GM21619 (cell line): Measurements from ENCODE around the gene ABCA8.

Experiments used
- ATAC-seq: cut with Tn5 transposase; IDR thresholded peaks from one replicate; pipeline ENCODE4 v1.9.1; 2021; ENCODE audit not compliant: unreplicated experiment

The ABCA8 gene

GRCh38 chr17:68870161-68870826 is 84.9 kb downstream of the ABCA8 start:
- no peak for ATAC-seq

DNA sequence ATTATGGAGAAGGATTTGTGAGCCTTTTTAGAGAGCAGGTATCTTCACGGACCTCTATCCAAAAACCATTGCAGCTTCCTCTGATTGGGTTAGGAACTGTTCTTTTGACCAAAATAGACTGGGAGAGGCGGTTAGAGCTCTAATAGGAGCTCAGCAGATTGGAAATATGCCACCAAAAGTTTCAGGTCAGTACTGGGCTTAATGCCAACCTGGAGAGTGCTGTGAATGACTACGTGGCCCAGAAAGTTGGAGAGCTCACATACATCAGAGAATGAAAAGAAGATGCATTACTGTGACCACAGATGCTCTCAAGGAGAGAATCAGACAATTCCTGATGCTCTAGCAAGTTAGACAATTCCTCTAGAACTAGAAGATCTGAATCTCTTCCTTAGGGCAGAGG is 86.5 kb downstream of the ABCA8 start:
- no peak for ATAC-seq

DNA sequence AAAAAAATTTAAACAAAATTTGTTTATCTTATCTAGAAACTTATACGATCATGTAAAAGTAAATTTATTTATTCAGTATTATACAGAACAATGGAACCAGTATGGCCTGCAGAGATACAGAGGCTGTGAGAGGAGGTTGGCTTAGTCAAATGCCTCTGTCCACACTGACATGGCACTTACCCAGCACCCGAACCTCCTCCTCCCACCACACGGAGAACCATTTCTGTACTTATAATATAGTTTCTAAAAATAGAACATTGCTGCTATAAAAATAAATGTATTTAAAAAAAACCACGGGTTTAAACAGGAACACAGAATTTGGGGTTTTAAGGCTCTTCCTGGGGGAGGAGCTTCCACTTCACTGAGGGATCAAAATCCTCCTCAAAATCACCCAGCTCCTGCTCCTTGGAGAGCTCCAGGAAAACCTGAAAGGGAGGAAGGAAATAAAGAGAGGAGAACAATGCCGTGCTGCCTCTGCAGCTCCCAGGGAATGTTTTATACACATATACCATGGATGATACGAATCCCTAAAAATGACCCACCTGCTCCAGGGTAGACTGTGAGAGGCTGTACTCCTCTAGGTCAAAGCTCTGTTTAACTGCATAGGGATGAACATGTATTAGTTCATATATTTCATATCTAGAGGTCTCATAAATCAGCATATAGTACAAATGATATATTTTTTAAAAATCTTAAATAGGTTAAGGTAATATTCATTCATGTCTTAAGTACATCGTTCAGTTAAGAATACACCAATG is 87.3 kb downstream of the ABCA8 start:
- ATAC-seq: no peak

DNA sequence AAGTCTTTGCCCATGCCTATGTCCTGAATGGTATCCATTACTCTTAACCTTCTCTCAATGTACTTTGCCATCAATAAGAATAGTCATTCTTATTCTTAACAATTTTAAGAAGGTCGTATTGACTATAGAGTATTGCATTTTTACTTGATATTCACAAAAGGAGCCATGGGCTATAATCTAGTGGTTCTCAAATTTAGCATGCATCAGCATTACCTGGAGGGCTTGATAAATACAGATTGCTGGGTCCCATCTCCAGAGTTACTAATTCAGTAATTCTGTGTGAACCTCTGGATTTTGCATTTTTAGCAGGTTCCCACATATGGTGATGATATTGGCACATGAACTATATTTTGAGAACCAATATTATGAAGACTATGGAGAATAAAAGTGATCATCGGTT is 89.6 kb downstream of the ABCA8 start:
- ATAC-seq: no peak

DNA sequence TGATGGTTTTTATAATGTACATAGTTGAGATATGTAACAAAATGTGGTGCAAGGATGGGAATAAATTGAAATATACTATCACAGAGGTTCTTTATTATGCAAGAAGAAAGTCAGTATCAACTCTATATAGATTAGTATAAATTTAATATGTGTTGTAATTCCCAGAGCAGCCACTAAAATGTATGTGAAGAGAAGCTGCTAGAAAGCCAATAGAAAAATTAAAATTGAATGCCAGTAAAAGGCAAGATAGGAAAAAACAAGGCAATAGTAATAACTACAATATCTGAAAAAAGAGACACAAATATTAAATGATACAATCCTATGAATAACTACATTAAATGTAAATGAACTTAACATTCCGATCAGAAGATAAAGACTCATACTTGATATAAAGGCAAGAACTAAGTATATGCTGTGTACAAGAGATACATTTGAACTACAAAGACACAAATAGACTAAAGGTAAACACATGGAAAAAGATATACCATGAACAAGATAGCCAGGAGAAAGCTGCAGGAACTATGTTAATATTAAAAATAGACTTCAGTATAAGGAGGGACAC is 92.0 kb downstream of the ABCA8 start:
- no peak for ATAC-seq

DNA sequence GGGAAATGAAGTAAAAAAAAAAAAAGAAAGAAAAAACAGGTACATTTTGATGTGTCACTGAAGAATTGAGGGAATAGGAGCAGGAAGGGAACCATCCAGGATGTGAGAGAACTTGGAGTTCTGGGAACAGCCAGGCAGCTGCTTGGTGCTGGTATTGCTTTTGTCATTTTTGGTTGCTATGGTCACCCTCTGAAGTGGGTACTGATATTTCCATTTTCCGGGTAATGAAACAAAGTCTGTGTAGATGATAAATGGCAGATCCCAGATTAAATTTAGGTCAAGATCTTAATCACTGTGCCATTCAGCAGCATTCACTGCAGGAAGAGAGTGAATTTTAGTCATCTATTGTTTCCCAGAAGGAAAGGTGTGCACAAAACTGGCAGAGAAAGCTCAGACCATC is 93.6 kb downstream of the ABCA8 start:
- ATAC-seq: no peak

DNA sequence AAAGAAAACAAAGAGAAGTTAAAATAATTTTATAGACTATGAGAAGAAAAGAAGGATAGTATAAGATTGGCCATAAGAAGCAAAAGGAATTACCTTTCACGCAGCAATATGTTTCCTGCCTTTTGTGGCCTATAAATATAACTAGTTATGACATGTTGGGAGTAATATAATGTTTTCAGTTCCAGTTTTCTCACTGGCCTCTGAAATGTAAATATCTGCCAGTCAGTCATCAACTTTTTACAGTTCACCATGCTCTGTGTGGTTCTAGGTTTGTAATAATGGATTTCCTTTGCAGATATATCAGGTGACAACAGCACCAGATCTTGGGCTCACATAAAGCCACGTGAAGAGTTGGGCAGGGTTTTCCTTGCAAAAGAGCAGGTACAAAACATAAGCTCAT is 94.3 kb downstream of the ABCA8 start:
- no peak for ATAC-seq

DNA sequence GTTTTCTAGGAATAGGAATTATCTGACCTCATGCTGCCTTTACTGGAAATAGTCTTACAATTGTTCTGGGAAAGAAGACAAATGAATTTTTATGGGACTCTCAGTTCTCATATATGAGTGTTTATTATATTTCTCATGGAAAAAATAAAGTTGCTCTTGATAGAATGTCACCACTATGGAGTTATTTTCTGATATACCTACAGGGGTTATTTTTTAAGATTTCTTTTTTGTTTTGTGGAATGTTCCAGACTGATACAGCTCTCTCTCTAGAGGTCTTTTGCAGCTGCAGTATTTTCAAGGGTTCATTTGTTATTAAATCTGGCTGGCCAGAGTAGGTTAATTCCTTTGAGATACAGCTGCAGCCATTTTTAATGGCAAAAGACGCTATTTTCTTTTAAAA is 100.7 kb downstream of the ABCA8 start:
- ATAC-seq: no peak

- ATAC-seq: no peak
Measured at GRCh38 chr17:68853439-68853838, 101.8 kb downstream of the ABCA8 start.

DNA sequence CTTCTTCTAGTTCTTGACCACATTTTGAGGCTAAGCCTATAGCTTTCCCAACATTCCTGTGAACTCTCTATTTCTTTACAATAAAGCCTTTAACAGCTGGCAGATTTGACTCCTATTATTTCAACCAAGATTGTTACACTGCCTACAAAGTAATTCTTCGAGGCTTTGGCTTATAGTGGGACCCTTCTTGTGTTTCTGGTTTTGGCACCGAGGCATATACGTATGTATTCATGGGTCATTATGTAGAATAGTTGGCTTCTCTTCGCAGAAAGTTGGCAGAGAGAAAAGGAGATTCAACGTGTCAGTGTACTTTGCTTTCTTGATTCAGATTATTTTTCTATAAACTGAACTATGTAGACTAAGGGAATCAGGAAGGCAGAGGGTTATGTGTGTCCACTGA is 102.2 kb downstream of the ABCA8 start:
- no peak for ATAC-seq

DNA sequence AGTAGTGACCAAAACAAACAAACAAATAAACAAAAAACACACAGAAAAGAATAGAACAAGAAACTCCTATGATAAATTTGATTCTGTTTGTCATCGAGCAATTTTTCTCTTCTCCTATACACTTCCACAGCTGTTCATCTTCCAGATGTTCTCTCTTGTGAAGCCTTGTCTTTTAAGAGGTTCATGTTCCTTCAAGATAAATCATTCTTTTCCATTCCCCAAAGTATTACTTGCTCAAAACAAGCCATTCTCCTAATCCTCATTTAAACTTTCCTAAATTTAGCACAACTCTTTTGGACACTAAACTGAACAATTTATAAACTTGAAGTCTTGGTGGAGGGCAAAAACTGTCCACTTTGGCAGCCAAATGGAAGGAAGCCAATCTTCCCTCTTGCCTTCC is 103.3 kb downstream of the ABCA8 start:
- ATAC-seq: no peak

DNA sequence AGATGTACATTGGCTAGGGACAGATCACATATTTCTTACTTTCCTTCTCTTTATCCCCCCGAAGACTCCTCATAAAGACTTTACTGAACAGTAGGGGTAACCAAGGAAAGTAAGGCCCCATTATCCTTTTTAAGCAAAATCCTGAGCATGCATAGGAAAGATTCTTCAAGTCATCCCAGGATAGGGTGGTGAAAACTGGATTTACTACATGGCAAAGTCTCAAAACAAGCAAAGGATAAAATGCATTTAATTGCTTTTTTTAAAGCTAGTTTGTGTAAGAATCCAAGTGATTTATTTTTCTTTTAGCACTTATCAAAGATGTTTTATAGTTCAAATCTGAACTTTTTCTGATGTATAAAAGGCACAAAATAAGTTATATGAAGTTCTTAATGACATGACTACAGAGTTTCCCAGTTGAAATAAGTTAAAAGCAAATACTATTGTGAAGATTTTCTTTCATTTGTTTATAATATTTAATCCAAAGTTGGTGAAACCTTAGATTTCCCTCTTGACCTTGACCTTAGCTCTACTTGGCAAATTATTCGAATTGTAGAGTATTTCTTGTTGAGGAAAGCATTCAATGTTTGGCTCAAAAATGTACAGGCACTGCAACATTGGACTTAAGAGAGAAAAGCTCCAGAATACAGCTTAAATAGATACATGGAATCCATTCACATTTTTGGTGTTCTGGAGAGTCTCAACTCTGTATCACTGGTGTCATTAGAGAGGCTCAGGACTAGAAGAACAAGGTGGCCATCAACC is 104.3 kb downstream of the ABCA8 start:
- no peak for ATAC-seq

DNA sequence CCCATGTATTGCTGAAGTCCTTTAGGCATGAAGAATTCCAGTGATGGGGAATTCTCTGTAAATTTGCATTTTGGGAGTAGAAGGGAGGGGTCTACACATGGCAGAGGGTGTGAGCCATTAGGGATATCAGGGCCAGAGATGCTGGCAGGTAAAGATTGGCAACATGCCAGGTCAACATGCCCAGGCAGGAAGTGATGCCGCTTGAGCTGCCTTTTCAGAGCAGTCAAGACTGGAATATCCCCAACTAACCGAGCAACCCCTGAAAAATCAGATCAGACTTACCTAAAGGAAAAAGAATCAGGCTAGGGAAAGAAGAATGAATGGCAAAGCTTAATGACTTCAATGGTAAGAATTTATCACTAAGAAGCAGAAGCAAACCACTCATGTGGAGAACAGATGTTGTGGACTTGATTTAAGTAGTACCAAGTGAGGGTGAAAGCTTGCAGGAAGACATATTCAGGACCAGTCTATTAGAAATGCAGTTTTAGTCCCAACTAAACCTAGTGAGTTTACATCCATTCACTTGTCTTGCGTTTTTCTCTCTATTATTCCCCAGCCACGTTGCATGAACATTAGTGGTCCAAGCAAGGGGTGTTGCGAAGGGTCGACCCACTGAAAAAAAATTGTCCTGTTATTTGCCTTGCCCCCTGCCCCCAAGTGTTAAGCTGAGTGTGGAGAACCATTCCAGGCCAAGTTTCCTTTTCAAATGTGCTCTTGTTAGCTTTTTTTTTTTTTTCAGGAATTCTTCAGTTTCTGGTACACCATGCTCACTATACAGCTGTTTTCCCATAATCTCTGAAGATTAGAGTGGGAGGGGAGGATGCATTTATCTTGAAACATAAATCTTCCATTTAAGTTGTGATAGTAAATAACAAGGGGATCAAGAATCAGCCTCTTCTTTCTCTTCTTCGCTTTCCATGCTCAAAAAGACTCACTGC is 105.2 kb downstream of the ABCA8 start:
- no peak for ATAC-seq

GRCh38 chr17:68847711-68848110 is 107.5 kb downstream of the ABCA8 start:
- no peak for ATAC-seq

- ATAC-seq: no peak
Measured at GRCh38 chr17:68843522-68843921, 111.7 kb downstream of the ABCA8 start.

DNA sequence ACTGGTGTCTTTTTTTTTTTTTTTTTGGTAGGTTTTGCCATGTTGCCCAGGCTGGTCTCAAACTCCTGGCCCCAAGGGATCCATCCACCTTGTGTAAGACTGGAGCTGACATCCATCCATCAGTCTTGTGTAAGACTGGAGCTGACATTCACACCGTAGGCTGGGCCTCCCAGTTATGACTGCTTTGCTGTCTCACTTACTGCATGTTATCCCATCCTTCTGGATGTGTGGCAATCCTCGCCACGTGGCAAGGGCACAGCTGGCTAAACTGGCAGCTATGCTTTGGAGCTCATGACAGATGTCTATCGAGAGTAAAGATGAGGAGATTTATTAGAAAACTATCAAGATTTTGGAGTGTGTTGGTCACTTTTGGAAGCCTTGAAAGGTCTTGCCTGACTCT is 115.1 kb downstream of the ABCA8 start:
- ATAC-seq: no peak

DNA sequence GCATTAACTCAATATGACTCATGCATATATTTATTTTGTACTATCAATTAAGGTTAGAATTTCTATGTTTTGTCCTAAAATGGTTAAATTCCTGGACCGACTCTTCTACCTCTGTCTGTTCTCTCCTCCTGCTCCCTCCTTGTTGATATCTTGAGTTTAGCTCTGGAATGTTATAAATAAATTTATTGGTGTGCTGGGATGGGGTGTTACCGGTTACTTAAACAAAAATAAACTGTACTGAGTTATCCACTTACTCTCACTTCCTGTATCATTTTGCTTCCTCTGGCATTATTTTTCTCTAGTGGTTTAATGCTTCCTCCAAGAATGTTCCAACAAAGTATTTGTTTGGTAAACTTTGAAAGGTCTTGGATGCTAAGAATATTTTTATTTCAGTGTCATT is 120.1 kb downstream of the ABCA8 start:
- no peak for ATAC-seq

DNA sequence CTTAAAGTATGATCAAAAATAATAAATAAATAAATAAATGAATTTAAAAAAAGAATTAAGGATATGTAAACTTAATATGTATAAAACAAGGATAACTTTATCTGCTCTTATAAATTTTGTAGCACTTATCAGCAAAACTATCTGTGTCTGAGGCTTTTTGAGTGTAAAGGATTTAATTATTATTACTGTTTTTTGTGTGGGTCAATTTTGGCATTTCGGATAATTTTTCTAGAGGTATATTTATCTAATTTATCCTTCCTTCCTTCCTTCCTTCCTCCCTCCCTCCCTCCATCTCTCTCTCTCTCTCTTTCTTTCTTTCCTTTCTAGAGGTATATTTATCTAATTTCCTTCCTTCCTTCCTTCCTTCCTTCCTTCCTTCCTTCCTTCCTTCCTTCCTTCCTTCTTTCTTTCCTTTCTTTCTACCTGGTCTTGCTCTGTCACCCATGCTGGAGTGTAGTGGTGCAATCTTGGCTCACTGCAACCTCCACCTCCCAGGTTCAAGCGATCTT is 120.8 kb downstream of the ABCA8 start:
- no peak for ATAC-seq

GRCh38 chr17:68832109-68832802 is 122.9 kb downstream of the ABCA8 start:
- no peak for ATAC-seq

DNA sequence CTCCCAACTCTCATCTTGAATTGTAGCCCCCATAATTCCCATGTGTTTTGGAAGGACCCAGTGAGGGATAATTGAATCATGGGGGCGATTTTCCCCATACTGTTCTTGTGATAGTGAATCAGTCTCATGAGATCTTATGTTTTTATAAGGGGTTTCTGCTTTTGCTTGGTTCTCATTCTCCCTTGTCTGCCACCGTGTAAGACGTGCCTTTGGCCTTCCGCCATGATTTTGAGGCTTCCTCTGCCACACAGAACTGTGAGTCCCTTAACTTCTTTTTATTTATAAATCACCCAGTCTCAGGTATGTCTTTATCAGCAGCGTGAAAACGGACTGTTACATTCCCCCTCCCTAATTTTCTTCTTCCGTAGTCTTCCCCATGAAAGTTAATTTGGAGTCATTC is 124.0 kb downstream of the ABCA8 start:
- no peak for ATAC-seq
